Measurements from ENCODE around the gene NR1H4.

The NR1H4 gene

DNA sequence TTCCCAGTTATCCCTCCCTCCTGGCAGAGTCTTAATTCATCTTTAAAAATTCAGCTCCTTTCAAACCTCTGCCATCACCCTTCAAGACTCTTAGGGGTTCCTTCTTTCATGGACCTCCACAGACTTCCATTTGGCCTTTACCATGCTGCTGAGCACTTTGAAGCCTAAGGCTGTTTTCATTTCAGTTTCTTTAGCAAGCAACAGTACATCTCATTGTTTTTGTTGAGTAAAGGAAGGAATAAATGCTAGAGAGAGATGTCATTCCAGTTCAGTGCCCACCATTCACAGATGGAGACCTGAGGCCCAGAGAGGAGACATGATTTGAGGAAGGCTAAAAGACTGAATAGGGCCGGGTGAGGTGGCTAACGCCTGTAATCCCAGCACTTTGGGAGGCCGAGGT, 98.5 kb downstream of the NR1H4 start:
- H3K4me3 ChIP-seq (ENCODE audit: low read depth, low read length), result no peak overlapping the region
- H3K36me3 ChIP-seq (replicated peaks), result no peaks in the 10 kb centered on the region
- H3K27ac ChIP-seq, result no peak overlapping the region
- in situ Hi-C loops (cut with HindIII; ENCODE audit: low pct_ligation_motif_present, low sequenced_read_pairs), result no loop called here
- DNase-seq, result no peak
- TF ChIP-seq, protein P1, sequence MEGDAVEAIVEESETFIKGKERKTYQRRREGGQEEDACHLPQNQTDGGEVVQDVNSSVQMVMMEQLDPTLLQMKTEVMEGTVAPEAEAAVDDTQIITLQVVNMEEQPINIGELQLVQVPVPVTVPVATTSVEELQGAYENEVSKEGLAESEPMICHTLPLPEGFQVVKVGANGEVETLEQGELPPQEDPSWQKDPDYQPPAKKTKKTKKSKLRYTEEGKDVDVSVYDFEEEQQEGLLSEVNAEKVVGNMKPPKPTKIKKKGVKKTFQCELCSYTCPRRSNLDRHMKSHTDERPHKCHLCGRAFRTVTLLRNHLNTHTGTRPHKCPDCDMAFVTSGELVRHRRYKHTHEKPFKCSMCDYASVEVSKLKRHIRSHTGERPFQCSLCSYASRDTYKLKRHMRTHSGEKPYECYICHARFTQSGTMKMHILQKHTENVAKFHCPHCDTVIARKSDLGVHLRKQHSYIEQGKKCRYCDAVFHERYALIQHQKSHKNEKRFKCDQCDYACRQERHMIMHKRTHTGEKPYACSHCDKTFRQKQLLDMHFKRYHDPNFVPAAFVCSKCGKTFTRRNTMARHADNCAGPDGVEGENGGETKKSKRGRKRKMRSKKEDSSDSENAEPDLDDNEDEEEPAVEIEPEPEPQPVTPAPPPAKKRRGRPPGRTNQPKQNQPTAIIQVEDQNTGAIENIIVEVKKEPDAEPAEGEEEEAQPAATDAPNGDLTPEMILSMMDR (IDR thresholded peaks at IDR 0.05; ENCODE audit: low read depth, low read length, missing control alignments), result no peak
- no peaks in the 10 kb centered on the region for H3K27me3 ChIP-seq (replicated peaks)

DNA sequence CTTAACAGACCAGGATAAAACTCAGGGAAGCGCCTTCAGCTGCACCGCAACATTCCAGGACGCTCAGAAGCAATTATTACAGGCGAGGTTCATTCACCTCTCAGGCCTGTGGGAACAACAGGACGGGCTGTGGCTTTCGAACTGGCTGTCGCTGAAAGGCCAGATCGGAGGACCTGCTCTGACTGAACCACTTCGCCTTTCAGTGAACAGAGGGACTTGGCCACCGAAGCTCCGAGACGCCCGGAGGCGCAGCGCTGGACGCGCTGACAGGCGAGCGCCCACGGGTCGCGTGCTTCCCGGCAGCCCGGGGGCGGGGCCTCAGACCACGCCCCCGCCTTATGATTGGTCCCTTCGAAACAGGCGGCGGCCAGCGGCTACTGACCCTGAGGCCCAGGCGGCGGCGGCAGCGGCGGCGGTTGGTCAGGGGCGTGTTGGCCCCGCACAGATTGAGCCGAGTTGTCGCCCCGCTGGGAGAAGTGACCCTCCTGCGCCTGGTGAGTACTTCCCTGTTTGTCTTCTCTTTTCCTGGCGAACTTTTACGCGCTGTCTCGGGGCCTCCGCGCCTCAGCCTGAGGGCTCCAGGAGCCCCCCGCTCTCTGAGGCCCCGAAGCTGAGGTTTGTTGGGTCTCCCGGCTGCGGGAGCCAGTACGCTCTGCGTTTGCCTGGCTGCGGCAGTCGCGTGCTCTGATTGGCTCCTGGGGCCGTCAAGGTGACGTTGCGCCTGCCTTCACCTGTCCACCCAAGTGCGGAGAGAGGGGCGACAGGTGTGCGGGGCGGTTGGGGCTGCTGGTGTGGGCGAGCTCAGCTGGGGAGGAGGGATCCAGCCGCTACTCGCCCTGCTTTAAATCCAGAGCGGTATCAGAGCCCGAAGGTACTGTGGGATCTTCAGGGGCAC, 99.9 kb downstream of the NR1H4 start, which contains the start of gene GAS2L3:
GAS2L3 (plus strand) TSS at position 393 of the 895 bp plus-strand sequence. CDS start 21,221 bp downstream, outside the sequence.
- H3K27me3 ChIP-seq (replicated peaks), result no peaks in the 10 kb centered on the region
- H3K27ac ChIP-seq, result peak within 1 kb of the TSS; percentile 10
- TF ChIP-seq, protein P1 (IDR thresholded peaks at IDR 0.05; ENCODE audit: low read depth, low read length, missing control alignments), result no peak
- in situ Hi-C loops (cut with HindIII; ENCODE audit: low pct_ligation_motif_present, low sequenced_read_pairs), result no loop called here
- no peaks in the 10 kb centered on the region for H3K36me3 ChIP-seq (replicated peaks)
- peak; percentile 66 for DNase-seq
- peak within 1 kb of the TSS; percentile 72 for H3K4me3 ChIP-seq (ENCODE audit: low read depth, low read length)

DNA sequence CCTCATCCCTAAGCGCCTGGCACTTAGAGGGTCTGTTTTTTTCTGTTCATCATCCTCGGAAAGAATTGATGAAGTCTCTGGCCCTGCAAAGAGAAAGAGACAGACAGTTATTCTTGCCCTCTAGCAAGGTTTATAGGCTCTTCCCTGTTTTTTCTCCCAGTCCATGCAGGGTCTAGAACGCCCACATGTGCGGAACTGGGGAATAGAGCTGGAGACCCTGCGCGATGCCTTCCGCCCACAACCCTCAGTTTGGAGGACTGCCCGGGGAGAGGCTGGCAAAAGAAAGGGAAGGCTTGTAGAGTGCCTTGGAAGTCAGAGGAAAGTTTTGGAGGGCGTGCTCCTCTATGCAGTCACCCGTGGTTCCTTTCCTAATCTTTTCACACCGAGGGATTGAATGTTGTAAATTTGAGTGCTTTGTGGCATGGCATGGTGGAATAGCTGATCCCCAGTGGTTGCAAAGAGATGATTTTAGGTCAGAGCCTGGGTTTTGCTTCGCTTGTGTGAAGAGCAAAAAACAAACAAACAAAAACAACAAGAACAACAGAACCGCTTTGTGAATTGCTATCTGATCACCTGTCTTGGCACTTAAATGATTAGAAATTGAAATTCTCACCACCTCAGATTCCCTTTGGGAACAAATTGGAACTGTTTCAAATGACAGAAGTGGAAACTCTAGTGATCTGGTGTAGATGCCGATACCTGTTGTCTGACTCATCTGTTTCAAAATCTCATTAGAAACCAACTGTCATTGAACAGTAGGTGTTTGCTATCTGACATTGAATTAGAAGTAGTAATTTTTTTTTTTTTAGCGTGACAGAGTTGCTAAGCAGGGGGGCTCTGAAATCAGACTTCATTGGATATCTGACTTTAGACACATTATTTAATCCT, 100.8 kb downstream of the NR1H4 start:
- TF ChIP-seq, protein P1 (IDR thresholded peaks at IDR 0.05; ENCODE audit: low read depth, low read length, missing control alignments), result no peak
- Histone ChIP-seq H3K36me3 (replicated peaks) (no peaks in the 10 kb centered on the region), H3K27me3 (replicated peaks) (no peaks in the 10 kb centered on the region), H3K27ac (no peak overlapping the region), H3K4me3 (ENCODE audit: low read depth, low read length) (peak overlapping the region; percentile 72)
- DNase-seq, result no peak
- in situ Hi-C loops (cut with HindIII; ENCODE audit: low pct_ligation_motif_present, low sequenced_read_pairs), result no loop called here

DNA sequence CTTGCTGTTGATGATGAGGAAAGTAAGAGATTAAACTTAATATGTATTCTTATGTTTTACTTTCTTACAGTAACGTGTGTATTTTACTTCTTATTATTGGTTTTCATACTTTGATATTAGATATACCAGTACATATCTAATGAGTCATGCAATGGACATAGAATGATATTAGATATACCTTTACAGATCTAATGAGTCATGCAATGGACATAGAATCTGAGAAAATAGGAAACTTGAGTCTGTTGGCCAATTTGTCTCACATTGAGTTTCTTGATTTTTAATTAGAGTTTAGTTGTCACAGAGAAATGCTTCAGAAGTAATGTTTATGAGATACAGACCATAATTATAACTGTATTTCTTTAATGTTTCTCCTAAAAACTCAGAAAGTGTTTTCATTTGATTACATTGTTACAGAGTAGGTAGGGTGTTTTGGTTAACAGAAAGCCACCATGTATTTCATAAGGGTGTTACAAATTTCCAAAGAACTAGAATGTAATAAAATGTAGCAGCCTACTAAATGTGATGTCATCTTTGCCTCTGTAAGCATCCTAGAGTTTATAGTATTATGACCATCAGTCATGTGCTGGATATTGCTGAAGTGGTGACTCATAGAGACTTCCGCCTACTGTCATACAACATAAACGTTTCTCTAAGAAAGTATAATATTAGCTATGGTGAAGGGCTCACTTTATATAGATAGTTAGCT, 102.8 kb downstream of the NR1H4 start:
- Histone ChIP-seq H3K36me3 (replicated peaks) (no peaks in the 10 kb centered on the region), H3K4me3 (ENCODE audit: low read depth, low read length) (no peak overlapping the region), H3K27me3 (replicated peaks) (no peaks in the 10 kb centered on the region), H3K27ac (peak overlapping the region; percentile 10)
- in situ Hi-C loops (cut with HindIII; ENCODE audit: low pct_ligation_motif_present, low sequenced_read_pairs), result no loop called here
- TF ChIP-seq, protein P1 (IDR thresholded peaks at IDR 0.05; ENCODE audit: low read depth, low read length, missing control alignments), result no peak
- DNase-seq, result peak; percentile 78

DNA sequence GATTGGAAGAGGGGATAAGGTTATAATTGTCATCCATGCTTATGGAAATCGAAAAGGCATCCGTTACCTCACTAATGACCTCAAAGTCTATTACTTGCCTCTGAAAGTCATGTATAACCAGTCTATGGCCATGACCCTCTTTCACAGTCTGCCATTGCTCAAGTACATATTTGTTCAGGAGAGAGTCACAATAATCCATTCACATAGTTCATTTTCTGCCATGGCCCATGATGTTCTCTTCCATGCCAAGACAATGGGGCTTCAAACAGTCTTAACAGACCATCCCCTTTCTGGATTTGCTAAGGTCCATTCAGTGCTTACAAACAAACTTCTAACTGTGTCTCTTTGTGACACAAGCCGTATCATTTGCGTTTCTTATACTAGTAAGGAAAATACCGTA, 105.3 kb downstream of the NR1H4 start:
- TF ChIP-seq, protein P1 (IDR thresholded peaks at IDR 0.05; ENCODE audit: low read depth, low read length, missing control alignments), result no peak
- Histone ChIP-seq H3K27ac (no peak overlapping the region), H3K27me3 (replicated peaks) (no peaks in the 10 kb centered on the region), H3K4me3 (ENCODE audit: low read depth, low read length) (no peak overlapping the region), H3K36me3 (replicated peaks) (no peaks in the 10 kb centered on the region)
- no peak for DNase-seq
- in situ Hi-C loops (cut with HindIII; ENCODE audit: low pct_ligation_motif_present, low sequenced_read_pairs), result no loop called here
